SKM-1 treated with dmso at 0.1 percent for 144 hours (cell line): ENCODE data around the gene PNPLA3.

ENCODE experiments used
- DNase-seq: peaks from one replicate; lab custom pipeline; 2025; ENCODE audit not compliant: unreplicated experiment; lab: John Stamatoyannopoulos, UW

Gene PNPLA3

DNA sequence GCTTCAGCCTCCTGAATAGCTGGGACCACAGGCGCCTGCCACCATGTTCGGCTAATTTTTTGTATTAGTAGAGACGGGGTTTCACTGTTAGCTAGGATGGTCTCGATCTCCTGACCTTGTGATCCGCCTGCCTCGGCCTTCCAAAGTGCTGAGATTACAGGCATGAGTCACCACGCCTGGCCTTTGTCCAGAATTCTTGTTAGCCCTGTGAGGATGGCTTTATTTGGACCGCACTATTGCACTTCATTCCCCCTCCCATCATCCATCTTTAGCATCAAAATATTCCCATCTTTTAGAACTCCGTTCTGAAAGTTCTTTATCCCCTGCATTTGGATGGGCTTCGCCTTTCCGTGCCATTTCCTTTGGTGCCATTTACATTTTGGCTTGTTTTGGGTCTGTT lies 34.3 kb downstream of the PNPLA3 start:
- no peak for DNase-seq

DNA sequence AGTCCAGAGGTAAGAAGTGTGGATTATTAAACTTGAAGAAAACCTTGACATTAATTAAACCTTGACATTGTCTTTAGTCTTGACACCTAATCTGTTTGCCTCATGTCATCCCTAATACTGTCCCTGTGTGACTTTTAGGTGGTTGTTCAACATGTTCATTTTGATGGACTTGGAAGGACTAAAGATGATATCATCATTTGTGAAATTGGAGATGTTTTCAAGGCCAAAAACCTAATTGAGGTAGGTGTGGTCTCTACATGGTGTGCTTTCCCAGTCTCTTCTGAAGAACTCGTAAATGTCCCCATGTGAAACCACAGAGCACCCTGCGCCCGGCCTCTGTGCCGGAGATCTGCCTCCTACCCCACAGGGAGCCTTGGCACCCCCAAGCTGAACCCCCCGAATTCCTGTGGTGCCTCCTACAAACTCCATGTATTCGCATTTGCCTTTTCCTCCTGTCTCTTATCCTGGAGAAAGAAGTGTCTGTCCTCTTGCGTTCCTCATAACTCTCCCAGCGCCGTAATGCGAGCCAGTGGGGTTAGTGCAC lies 40.8 kb downstream of the PNPLA3 start:
- no peak for DNase-seq

DNA sequence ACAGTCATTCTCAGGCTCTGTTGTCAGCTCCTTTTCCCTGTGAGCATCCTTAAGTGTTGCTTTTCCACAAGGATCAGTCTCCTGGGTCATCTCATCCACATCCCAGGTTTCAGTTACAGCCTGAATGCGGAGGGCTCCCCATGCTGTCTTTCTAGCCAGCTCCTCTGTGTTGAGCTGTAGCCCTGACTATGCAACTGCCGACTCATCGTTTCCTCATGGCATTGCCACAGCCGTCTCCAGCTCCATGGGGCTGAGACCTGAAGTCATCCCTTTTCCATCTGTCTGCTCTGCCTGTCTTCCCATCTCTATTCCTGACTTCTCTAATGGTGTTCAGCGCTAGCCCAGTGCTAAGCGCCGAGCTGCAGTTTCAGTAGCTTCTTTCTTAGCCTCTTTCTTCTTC lies 43.5 kb downstream of the PNPLA3 start:
- DNase-seq, result no peak

DNA sequence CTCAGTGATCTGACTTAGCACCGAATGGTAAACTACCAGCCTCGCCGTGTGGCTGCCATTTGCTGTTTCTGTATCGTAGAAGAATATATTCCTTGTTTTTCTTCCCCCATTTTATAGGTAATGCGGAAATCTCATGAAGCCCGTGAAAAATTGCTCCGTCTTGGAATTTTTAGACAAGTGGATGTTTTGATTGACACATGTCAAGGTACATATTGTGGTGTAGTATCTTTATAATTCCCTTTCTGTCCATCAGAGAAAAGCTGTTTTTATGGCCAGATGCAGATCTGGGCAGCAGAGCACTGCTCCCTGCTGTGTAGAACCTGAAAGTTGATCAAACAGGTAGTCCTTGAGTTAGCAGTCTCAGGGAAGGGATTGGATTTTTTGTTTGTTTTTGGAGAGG lies 45.0 kb downstream of the PNPLA3 start:
- DNase-seq, result no peak

DNA sequence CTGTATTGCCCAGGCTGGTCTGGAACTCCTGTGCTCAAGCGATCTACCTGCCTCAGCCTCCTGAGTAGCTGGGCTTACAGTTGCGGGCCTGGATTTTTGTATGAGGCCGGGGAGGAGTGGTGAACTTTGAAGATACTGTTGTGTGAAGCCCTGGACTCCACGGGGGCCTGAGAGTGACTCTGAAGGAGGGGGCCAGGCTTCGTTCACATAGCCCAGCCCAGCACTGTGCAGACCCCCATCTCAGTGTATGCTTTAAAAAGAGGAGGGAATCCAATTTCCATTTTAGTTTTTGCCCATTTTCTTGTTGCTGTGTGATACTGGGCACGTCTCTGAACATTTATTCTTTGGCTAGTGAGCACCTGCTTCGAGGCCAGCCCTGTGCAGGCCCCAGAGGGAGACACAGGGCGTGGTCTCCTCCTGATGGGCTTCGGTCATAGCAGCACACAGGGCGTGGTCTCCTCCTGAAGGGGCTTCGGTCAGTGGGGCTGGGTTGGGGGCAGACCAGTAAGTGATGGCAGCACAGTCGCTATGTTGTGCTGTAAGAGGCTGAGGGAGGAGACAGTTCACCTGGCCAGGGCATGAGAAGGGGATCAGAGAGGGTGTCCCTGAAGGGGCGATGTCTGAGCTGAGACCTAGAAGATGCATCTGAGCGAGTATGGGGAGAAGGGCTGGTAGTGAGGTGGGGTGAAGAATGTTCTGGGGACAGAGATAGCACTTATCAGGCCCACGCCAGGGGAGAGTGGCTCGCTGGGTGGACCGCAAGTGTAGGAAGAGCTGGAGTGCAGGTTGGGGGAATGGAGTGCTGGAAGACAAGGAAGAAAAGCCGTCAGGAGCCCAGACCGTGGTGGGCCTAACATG lies 45.6 kb downstream of the PNPLA3 start:
- DNase-seq, result no peak

DNA sequence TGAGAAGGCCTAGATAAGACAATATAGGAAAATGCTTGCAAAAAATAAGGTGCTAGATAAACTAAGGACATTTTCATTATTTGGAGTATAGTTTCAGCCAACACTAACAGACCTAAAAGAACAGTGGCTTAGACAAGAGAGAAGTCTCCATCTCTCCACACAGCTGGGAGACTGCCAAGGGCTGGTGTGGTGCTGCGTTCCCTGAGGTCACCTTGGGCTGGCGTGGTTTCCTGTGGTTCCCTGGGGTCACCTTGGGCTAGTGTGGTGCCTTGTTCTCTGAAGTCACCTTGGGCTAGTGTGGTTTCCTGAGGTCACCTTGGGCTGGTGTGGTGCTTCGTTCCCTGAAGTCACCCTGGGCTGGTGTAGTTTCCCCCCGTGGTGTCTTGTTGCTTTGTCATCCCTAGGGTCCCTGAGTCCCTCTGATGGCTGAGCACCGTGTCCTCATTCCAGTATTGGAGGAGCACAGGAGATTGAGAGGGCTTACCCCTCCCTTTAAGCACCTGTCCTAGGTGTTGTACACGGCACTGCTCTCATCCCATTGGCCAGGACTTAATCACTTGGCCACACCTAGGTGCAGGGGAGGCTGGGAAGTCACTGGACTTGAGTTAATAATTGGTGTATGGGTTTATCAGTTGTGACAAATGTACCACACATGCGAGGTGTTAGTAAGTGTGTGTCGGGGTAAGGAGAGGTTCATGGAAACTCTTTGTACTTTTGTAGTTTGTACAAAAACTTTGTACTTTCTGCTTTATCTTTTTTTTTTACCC lies 46.6 kb downstream of the PNPLA3 start:
- no peak for DNase-seq

DNA sequence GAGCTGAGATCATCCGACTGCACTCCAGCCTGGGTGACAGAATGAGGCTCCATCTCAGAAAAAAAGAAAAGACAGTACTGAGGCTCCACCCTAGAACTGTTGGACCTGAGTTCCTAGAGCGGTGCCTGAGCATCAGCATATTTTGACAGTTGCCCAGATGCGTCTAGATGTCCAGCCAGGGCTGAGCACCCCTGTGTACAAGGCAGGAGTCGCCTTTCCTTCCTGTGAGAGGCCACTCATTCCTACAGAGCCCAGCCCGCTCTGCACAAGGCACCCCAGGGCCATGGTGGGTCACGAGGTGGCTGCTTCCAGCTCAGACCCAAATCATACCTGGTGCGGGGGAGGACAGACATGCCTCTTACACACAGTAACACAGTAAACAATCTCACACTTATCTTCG lies 47.5 kb downstream of the PNPLA3 start:
- no peak for DNase-seq

DNA sequence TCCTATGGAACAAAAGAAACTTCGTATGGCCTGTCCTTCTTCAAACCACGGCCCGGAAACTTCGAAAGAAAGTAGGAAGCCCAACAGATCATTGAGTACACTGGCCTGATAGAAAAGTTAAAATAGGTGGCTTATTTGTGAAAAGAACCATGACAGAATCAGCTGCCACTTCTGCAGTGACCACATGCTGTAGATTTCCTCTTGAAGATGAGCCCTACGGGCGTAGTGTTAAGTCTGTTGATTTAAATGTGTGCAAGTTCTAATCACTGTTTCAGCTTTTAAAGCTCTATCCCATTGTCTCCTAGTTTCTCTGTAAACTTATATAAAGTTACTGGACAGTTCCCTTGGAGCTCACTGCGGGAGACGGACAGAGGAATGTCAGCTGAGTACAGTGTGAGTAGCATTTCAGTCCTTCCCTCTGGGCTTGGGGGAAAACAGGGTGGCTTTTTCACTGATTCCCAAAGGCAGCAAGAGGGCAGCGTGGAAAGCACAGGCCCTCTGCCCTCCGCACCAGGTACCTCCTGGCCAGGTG lies 49.4 kb downstream of the PNPLA3 start:
- no peak for DNase-seq

DNA sequence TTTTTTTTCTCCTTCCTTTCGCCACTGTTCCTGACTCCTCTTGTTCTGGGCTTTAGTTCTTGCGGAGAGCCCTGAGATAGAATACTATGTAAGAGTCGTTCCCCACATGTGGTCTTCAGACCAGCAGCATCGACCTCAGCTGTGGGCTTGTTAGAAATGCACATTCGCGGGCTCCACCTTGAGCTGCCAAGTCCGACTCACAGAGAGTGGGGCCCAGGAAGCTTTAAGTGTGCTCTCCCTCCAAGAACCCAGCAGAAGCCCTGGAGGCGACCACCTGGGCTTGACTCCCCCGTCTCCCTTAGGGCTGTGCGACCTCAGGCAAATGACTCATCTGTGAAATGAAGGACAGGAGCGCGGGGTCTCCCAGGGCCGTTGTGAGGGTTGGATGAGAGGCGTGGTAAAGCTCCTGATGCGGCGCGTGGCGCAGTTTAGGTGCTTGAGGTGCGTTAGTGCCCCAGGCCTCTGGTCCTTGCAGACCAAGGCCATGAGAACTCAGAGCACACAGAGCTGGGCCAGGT lies 50.5 kb downstream of the PNPLA3 start:
- DNase-seq, result no peak

DNA sequence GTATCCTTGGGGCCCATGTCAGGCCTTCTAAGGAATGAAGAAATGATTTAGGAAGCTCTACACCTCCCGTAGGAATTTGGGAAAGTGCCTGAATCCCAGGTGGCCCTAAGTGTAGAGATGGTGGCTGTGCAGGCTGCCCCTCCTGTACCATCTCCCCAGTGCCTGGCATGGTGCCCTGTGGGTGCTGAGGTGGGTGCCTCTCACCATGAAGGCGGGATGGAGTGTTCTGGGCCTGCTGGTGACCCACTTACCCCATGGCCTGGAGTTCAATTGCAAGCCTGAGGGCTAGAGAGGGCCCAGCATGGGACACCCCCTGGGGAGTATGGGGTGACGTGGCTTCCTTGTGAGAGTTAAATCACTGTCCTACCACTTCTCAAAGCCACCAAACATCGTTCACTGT lies 51.4 kb downstream of the PNPLA3 start:
- DNase-seq, result no peak

DNA sequence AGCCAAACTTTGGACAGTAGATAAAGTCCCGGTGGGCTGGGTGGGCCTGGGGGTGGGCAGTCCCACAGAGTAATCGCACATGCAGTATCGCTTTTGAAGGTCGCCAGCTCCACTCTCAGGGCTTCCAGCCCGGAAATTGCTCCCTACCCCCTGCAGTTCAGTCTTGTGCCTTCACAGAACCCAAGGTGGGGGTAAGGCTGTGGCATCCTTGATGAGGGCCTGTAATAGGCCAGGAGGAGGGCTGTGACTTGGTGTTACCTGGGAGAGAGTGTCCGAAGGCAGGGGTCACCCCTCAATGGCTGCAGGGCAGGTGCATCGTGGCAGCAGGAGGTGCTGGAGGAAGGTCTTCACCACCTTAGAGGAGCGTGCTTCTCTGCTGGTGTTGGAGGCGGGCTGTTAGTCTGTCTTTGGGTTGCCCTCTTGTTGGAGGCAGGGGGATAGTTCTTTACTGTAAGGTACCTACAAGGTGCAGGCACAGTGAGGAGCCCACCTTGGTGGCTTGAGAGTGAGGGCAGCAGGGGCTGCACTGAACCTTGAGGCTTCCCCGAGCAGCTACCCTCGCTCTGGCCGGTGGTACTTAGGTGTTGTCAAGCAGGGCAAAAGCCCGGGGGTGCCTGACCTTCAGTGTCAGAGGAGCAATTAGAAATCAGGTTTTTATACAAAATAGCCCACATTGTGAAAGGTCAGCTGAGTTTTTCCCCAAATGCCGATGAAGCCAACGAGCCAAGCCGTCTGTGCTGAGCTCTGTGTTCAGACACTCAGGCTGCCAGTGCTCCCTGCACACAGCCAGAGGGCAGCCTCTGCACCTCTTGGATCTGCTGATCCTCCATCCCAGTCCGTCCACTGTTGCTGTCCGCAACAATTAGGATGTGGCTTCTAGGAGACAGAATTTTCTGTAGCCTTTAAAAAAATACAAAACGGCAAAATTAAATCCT lies 53.5 kb downstream of the PNPLA3 start:
- no peak for DNase-seq

DNA sequence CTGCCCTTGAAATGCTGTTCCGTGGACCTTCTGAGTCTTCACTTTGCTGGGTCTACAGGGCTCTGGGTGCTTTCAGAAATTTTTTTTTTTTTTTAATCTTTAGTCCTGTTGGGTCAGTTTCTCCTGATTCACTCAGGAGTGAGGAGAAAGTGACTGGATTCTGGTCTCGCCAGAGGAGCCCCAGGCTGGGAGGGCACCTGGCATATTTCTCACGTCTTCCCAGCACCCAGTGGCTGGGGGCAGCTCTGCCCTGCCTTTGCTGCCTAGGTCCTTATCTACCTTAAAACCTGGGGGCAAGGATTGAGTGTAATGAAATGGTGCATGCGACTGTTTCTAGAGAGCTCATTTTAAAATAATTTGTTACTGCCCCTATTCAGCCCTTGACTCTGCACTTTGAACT lies 55.0 kb downstream of the PNPLA3 start:
- no peak for DNase-seq

DNA sequence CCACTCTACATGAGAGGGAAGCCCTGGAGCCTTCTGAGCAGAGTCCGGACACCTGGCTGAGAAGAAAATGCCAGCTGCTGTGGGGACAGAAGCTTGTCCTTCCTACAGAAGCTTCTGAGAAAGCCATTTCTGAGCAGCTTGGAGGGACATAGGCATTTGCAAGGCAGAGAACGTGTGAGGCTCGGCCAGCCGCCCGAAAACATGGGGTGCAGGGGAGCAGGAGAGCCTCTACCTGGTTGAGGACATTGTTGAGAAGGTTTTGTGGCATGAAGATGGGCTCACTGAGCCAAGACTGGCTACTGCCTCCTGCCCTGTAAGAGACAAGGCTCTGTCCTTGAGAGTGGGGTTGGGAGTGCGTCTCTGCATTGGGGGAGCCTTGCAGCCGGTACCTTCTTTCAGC lies 57.0 kb downstream of the PNPLA3 start:
- DNase-seq, result no peak

DNA sequence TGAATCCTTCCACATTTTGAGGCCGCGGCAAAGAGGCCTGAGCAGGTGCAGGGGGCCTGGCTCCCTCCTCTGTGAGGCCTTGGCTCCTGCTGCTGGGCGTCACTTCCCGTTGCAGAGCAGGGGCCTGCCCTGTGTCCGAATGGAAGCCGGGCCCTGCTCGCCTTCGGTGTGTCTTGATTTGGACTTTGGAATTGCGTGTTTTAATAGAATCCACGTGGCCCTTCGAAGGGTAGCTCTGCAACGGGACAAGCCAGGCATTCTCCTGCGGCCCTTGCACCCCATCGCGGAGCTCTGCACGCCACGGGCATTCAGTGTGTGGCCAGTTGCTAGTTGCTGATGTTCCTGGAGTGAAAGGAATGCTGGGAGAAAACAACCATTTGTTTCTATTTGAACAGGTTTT lies 57.4 kb downstream of the PNPLA3 start:
- DNase-seq, result no peak

DNA sequence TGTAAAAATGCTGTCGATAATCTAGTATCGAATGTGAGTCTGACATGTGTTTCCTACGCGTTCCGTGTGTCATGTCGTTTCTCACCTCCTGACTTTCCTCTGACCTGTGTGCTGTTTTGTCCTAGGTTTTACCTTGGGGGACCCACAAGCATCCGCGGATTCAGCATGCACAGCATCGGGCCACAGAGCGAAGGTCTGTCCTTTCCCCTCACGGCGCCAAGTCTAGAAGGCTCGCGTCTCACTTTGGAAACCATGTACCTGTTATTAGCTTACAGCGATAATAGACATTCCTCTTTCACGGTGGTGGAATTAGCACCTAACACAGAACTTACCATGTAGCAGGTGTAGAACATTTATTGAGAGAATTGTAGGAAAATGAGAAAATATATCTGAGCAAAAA lies 60.2 kb downstream of the PNPLA3 start:
- DNase-seq, result no peak

DNA sequence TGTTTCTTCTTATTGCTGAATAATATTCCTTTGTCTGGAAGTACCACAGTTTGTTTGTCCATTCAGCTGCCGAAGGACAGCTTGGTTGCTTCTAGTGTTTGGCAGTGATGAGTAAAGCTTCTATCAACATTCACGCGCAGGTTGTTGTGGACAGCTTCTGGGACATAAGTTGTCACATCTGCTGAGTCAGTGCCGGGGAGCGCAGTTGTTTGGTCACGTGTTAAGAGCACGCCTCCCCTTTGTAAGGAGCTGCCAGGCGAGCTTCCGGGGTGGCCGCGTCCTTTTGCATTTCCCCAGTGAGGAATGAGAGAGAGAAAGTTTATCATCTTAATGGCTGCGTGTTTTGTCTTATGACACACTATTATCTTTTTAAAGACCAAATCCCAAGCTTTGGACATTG lies 61.9 kb downstream of the PNPLA3 start:
- DNase-seq, result no peak

DNA sequence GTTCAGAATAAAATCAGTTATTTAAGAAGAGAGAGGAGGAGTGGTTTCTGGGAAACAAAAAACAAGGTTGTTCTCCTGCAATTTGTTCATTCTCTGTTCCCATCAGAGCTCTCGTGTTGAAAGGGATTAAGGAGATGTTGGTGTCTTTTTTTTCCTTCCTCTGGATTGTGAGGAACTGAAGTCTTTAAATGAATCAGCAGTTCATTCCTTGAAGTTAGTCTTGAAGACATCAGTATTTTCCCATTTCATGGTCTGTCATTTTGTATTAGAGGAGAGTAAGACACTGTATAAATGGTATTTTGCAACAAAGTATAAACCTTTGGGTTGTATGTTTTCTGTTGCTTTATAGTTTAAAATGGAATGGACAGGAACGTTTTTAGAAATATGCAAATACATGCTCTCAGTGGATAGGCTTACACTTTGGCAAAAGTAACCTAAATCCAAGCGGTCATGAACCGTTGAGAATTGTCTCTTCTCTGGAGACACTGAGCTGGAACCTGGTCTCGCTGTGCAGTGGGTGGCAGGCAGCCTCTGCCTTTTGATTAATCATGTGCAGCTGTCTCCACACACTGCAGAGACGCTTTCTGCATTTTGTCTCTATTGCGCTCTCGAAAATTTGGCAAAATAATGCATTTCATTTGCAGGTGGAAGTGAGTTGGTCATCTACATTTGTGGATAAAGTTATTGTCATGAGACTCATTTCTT lies 64.7 kb downstream of the PNPLA3 start:
- DNase-seq, result no peak

DNA sequence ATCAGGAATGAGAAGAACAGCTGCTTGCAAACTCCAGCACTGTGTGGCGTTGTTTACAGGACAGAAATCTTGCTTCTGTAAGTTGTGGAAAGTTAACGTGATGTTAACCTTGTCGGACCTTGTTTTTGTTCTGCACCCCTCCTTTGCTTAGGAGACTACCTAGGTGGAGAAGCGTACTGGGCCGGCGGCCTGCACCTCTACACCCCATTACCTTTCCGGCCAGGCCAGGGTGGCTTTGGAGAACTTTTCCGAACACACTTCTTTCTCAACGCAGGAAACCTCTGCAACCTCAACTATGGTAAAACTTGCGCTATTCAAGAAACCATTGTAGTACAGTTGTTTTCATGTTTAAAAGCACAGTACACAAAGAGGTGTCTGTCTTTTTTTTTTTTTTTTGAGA lies 65.4 kb downstream of the PNPLA3 start:
- DNase-seq, result no peak

DNA sequence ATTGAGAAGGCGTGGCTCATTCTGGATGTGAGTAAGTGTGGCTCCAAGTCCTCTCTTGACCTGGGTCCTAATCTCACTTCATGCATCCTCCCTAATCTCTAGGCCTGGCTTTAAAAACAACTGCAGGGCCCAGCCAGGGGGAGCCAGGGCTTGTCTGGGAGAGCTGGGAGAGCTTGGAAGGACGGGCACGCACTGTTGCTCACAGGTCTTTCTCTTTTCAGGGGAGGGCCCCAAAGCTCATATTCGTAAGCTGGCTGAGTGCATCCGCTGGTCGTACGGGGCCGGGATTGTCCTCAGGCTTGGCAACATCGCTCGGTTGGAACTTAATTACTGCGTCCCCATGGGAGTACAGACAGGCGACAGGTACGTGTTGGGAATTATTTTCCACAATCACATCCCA lies 66.4 kb downstream of the PNPLA3 start:
- DNase-seq, result no peak
